Activated T-cell treated with anti-CD3 and anti-CD28 coated beads for 24 hours (primary cell): ENCODE measurements around the gene ZNF560.

Experiments used
- DNase-seq: peaks from one replicate; pipeline ENCODE4 v3.0.0-alpha.2; 2020; ENCODE audit warnings: low read depth

The ZNF560 gene

GRCh38 chr19:9435279-9436268 is 62.8 kb downstream of the ZNF560 start, which contains the start of gene ZNF266:
Gene ZNF266 (minus strand): TSS chr19:9435573. CDS start chr19:9420089, 15,484 bp downstream.
- DNase-seq = peak; percentile 90

- DNase-seq = peak; percentile 29
Measured at GRCh38 chr19:9431475-9431874, 66.9 kb downstream of the ZNF560 start.

- no peak for DNase-seq
Measured at GRCh38 chr19:9430444-9430843, 68.0 kb downstream of the ZNF560 start.

- DNase-seq = no peak
Measured at GRCh38 chr19:9427941-9428340, 70.5 kb downstream of the ZNF560 start.
